GM18520 (cell line): Measurements from ENCODE around the gene RPL37A.

Experiments used
- ATAC-seq: cut with Tn5 transposase; IDR thresholded peaks from one replicate; pipeline ENCODE4 v1.9.1; 2021; ENCODE audit not compliant: unreplicated experiment

The RPL37A gene

GRCh38 chr2:216498379-216499352, at the start of gene RPL37A:
RPL37A (plus strand) TSS chr2:216498844; CDS start chr2:216498875, 31 bp downstream.
- ATAC-seq, result peak; percentile 87

DNA sequence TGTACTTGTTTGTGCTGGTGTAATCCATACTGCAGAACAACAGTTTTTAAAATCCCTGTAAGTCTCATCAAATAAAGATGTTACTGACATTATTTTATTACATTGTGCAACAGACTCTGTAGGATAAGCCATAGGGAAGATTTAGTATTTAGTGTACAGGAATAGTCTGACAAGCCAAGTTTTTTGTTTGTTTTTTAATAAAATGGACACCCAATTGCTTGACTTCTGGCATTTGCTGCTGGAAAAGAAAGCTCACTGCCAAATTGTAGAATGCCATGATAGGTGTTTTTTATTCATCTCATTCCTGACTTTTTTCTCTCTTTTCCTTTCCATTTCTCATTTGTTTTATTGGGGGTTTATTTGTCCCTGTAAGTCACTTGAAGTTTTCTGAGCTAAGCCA, 48.3 kb upstream of the RPL37A start:
- no peak for ATAC-seq

DNA sequence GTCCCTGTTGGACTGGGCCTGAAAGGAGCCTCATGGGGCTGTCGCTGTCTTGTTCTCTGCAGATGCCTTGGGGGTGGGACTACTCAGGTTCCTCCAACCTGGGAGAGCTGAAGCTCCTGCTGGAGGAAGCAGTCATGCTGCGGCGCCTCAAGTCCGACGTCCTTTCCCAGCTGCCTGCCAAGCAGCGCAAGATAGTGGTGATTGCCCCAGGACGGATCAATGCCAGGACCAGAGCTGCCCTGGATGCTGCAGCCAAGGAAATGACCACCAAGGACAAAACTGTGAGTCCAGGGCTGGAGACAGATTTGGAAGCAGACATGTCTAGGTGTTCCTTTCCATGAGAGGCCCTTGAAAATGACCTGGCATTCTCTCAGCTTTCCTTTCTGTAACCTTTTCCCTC, 47.9 kb upstream of the RPL37A start:
- no peak for ATAC-seq

DNA sequence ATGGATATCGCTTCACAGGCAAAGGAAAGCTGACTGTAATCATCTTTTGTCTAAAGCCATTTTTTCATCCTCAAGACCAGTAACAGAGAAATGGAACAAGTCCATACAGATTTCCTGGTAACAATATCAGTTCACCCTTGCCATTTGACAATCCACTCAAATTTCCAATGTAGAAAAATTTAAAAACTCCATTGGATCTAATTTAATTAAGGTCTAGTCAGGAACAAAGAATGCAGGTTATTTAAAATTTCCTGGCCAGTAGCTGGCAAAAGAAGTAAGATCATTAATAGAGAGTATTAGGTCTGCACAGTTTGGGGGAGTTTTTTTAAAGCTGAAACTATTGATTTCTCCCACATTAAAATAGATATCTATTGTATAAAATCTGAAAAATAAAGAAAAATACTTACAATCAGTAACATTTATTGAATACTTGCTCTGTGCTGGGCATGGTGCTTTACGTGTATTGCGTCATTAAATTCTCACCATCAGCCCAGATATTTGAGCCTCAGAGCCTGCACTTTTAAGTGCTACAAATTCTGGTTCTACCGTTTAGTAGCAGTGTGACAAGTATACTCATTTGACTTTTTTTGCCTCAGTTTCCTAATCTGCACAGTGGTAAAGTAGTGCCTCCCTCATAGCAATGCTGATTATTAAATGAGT, 44.6 kb upstream of the RPL37A start:
- ATAC-seq, result no peak

DNA sequence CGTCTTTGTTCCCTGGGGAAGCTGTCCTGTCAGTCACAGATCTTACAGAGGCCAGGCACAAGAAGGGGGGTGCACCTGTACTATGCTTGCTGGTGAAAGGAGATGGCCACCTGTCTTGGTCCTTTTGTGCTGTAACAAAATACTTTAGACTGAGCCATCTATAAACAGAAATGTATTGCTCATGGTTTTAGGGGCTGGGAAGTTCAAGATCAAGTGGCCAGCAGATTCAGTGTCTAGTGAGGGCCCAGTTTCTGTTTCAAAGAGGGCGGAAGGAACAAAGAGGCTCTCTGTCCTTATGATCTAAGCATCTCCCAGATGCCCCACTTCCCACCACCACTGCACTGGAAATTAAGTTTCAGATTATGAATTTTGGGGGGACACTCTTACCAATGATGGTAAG, 35.5 kb upstream of the RPL37A start:
- no peak for ATAC-seq

DNA sequence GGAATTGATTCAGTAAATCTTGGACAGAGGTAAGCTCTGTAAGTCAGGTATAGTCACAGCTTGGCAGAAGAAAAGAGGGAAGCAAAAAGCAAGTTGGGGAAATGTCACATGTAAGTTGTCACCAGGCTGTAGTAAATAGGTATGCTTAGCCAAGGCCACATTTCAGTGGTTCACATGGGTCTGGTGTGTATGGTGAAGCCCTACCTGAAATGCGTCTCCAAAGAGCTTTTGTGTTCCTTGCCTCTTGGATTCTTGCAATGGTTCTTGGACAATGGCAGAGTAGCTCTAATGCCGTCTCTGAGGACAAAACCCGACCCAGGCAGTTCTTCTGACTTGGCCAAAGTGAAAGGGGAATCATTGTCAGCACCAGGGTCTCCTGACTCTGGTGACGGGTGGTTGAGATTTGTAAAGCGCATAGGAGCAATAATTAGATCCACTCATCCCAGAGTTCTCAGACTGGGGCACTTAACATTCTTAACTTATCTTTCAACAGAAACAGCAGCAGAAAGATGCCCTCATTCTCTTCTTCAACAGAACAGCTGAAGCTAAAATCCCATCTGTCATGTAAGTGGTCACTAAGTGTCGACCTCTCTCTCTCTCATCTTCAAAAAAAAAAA, 34.4 kb upstream of the RPL37A start:
- no peak for ATAC-seq

- ATAC-seq, result no peak
Observed at GRCh38 chr2:216465579-216466195, 33.0 kb upstream of the RPL37A start.

- ATAC-seq, result no peak
Observed at GRCh38 chr2:216467845-216468244, 30.8 kb upstream of the RPL37A start.

GRCh38 chr2:216469661-216470060, 29.0 kb upstream of the RPL37A start:
- ATAC-seq, result no peak

GRCh38 chr2:216473187-216473586, 25.5 kb upstream of the RPL37A start:
- ATAC-seq, result no peak

- ATAC-seq, result no peak
Observed at GRCh38 chr2:216474925-216475670, 23.5 kb upstream of the RPL37A start.

- no peak for ATAC-seq
Observed at GRCh38 chr2:216475767-216476166, 22.9 kb upstream of the RPL37A start.

DNA sequence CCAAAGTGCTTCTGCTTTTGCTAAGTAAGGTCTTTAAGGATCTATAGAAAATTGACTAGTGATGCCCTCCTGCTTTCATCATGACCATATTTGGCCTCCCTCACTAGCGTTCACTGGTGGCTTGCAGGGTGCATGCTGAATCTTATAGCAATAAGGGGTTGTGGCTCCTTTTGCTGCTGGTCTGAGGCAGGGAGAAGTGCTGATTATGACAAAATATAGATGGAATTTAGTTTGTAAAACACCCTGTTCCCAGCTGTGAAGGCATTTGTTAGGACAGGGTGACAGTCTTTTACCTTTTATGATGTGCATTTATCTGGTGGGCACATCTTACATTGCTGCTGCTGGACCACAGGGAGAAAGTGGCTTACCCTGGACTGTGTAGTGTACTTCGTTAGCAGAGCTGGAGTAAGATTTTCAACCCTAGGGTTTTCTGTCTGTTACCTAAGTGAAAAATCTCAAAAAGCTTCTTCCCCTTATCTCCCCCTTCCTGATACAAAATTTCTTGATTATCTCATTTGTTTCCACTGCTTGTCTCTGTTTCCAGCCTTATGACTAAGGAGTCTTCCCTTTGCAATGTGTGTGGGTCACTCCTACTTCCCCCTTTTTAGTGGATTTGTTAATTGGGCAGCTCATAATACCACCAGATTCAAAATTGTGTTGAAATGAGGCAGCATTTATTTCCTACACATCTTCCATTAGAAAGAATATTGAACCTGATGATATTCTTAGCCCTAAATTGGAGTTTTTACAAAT, 21.2 kb upstream of the RPL37A start:
- no peak for ATAC-seq

GRCh38 chr2:216478151-216478550, 20.5 kb upstream of the RPL37A start:
- ATAC-seq, result no peak

DNA sequence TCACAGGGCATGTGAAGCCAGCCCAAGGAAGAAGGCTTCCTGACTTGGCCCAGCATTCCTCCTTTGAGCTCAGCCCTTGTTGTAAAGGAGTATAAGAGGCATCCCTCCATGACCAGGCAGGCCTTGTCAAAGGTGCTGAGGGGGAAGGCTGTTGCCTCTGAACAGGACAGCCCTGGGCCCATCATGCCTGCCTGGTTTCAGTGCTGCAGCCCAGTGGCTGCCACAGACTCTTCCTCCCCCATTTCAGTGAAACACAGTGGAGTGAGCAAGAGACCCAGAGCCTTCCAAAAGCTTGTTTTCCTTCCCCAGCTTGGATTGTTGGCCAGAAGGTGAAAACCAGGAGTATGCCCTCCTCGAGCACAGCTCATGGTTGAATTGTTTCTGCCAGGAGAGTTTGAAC, 19.9 kb upstream of the RPL37A start:
- ATAC-seq, result no peak

- ATAC-seq, result no peak
Observed at GRCh38 chr2:216480221-216480620, 18.4 kb upstream of the RPL37A start.

- no peak for ATAC-seq
Observed at GRCh38 chr2:216482640-216483039, 16.0 kb upstream of the RPL37A start.

DNA sequence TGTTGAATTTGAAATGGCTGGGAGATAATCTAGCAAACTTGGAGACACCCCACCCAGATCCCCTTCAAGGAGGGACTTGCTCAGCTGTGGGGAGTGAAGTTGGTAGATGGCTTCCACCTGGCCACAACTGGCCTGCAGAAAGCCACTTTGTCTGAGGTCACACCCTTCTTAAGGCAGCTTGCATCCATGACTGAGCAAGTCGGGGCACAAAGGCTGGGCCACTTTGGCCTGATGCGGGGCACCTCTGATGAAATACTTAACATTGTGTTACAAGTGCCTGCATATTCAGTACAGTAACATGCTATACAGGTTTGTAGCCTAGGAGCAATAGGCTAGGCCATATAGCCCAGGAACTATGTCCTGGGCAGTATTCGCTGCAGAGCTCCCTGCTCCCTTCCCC, 13.4 kb upstream of the RPL37A start:
- no peak for ATAC-seq

DNA sequence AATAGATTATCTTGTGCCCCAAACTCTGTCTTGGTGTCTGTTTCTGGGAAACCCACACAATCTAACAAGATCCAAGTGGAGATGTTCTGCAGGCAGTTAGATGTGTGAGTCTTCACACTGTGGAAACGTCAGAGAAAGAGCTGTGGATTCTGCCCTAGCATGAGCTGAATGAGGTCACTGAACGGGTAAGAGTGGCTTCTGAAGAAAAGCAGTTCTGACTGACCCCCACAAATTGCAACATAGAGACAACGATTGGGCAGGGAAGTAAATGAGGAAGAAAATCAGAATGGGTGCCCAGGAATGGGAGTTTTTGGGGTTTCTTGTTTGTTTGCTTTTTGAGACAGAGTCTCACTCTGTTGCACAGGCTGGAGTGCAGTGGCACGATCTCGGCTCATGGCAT, 12.9 kb upstream of the RPL37A start:
- ATAC-seq, result no peak

DNA sequence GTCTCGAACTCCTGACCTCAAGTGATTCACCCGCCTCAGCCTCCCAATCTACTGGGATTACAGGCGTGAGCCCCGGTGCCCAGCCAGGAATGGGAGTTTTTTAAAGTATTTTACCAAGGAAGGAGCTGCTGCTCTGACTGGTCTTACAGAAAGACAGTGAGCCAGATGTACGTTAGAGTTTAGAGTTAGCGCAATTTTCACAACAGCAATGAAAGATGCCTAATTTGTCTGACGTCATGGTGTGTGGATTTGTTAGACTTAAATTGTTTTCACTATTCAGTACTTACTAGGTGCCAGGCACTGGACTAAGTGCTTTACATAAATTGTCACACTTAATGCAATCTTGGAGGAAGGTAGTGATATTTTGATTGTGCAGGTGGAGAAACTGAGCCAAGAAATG, 12.4 kb upstream of the RPL37A start:
- ATAC-seq, result no peak
